ENCODE data around the gene SHISA9. TPM values are rescaled to one million over a fixed set of nuclear protein-coding genes. Genes with fewer than 3 reads are reported as not detected.

Gene SHISA9
- total RNA-seq, 1 experiment from 2014 or later = not detected

DNA sequence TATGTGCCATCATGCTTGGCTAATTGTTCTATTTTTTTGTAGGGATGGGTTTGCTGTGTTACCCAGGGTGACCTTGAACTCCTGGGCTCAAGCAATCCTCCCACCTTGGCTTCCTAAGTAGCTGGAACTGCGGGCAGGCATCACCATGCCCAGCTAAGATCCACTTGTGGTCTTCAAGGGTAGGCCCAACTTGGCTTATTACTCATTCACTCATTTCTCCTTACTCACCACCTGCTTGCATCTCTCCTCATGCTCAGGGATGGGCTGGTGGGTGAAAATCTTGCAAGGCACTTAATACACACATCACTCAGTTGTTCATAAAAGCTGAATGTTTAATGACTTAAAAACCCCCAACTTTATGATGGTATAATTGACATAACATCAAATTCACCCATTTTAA is 207.8 kb downstream of the SHISA9 start (continued):
- TF ChIP-seq CTCF (IDR thresholded peaks at IDR 0.05 in 2 of 3, conservative IDR thresholded peaks at IDR 0.05 in 1 of 3; ENCODE audit: borderline replicate concordance in 1 of 3, insufficient read depth in 1 of 3, low read depth in 2 of 3, low read length in 2 of 3) (no peak), POLR2A (IDR thresholded peaks at IDR 0.05; ENCODE audit: borderline replicate concordance, extremely low read depth, insufficient read depth, insufficient read length) (no peak), ELF1 (IDR thresholded peaks at IDR 0.05; ENCODE audit: borderline replicate concordance, low read depth) (no peak), EZH2phosphoT487 (IDR thresholded peaks at IDR 0.05; ENCODE audit: borderline replicate concordance) (no peak)

DNA sequence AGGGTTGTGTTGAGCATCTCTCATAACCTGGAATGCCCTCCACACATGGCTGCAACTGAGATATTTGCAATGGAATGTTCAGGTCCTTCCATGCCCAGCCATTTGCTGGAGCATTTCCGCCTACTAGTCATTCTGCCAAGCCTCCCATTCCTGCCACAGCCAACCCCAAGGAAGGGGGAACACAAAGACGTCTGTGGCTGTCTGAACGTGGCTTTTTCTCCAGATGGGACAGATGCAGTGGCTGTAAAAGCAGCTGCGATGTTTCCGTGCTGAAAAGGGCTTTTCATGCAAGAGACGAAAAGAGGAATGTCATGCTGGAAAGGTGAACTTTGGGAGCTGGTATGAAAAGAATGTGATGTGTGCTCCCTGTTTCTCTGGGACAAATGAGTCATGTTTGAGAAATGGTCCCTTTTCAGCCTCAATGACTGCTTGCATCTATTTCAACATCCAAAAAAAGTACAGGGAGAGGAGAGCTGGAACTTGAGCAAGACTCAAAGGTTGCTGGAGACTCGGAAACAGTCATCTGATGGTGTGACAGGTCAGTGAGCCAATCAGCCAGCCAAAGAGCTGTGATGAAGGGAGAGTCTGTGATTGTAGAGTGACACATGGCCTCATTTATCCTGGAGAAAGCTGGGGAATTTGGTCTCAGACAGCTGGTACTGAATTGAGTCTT is 208.9 kb downstream of the SHISA9 start:
- H2AFZ ChIP-seq (ENCODE audit: low read depth, low read length, poor library complexity, severe bottlenecking) = no peak overlapping the region
- H4K20me1 ChIP-seq (ENCODE audit: insufficient read depth) = no peaks in the 10 kb centered on the region
- H3K4me1 ChIP-seq (ENCODE audit: control insufficient read depth in 1 of 2, insufficient read depth in 2 of 2, low read length in 2 of 2) = peaks cover 0 to 8% of the 10 kb centered on the region in 2 experiments; a peak in 1 of 4 replicates
- H3K9ac ChIP-seq (ENCODE audit: low read length) = no peak overlapping the region
- RAD21 ChIA-PET (ENCODE audit: low non-redundant PET in 1 of 2, low total read pairs in 2 of 2, uncharacterized antibody in 2 of 2, unreplicated experiment in 2 of 2) = no interaction called here
- no peaks in the 10 kb centered on the region for H3K36me3 ChIP-seq (ENCODE audit: control insufficient read depth in 1 of 2, insufficient read depth in 2 of 2, low read length in 2 of 2)
- peak overlapping the region; percentile 46 for H3K4me2 ChIP-seq (ENCODE audit: low read length)
- TF ChIP-seq CBX3 (IDR thresholded peaks at IDR 0.05; ENCODE audit: low read depth) (no peak), JUND (IDR thresholded peaks at IDR 0.05) (no peak), ATF3 (IDR thresholded peaks at IDR 0.05) (no peak), ELF1 (IDR thresholded peaks at IDR 0.05; ENCODE audit: borderline replicate concordance, low read depth) (no peak), ZNF274 (IDR thresholded peaks at IDR 0.05; ENCODE audit: low read depth, low read length) (no peak)
- TF ChIP-seq, protein P1, sequence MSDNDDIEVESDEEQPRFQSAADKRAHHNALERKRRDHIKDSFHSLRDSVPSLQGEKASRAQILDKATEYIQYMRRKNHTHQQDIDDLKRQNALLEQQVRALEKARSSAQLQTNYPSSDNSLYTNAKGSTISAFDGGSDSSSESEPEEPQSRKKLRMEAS (IDR thresholded peaks at IDR 0.05) = no peak
- intact Hi-C loops (cut with micrococcal nuclease) = no loop called here
- CTCF ChIA-PET = no interaction called here
- H3K9me2 ChIP-seq (ENCODE audit: insufficient read depth) = no peaks in the 10 kb centered on the region
- H3K9me3 ChIP-seq (ENCODE audit: control insufficient read depth in 1 of 2, insufficient read depth in 1 of 2, low read depth in 1 of 2, low read length in 2 of 2) = no peaks in the 10 kb centered on the region
- H3K27ac ChIP-seq (ENCODE audit: low read depth, low read length) = no peak overlapping the region
- H3K4me3 ChIP-seq (replicated peaks in 1 of 2; ENCODE audit: low read depth in 1 of 2, low read length in 2 of 2) = no peak overlapping the region
- no peaks in the 10 kb centered on the region for H3K79me2 ChIP-seq (ENCODE audit: insufficient read depth, low read length)
- no TSS peak for BruUV-seq (replicated peaks)
- H3K27me3 ChIP-seq (ENCODE audit: insufficient read depth, low read length) = no peaks in the 10 kb centered on the region
- ATAC-seq = no peak
- POLR2A ChIA-PET = no interaction called here
- DNase-seq (ENCODE audit: low read depth, low spot score) = no peak
